Activated CD4-positive, alpha-beta memory T cell treated with anti-CD3 and anti-CD28 coated beads for 36 hours (primary cell): ENCODE data around the gene NPHP4. TPM values are rescaled to one million over a fixed set of nuclear protein-coding genes. Genes with fewer than 3 reads are reported as not detected.

Experiments
- CTCF ChIA-PET: fragments of 350-600 bp; sonication (Branson Sonifier 250); formaldehyde crosslinking; loops from one replicate; lab custom pipeline; 2021; ENCODE audit warnings: antibody characterized with exemption, inconsistent platforms; lab: Charles Lee
- POLR2A ChIA-PET: fragments of 350-600 bp; sonication (Branson Sonifier 250); formaldehyde crosslinking; loops from one replicate; lab custom pipeline; 2021; ENCODE audit warnings: antibody characterized with exemption; lab: Charles Lee
- DNase-seq: peaks from one replicate; pipeline ENCODE4 v3.0.0-alpha.2; 2020
- H3K27ac Mint-ChIP-seq: one replicate; pipeline ENCODE4 v1.8.0; 2021; ENCODE audit warnings: mixed read lengths
- H3K27me3 Mint-ChIP-seq: one replicate; pipeline ENCODE4 v1.8.0; 2021; ENCODE audit warnings: mixed read lengths
- H3K36me3 Mint-ChIP-seq: one replicate; pipeline ENCODE4 v1.8.0; 2021; ENCODE audit warnings: mixed read lengths
- H3K4me1 Mint-ChIP-seq: one replicate; pipeline ENCODE4 v1.8.0; 2021; ENCODE audit warnings: low read depth, mixed read lengths
- H3K4me3 Mint-ChIP-seq: one replicate; pipeline ENCODE4 v1.8.0; 2021; ENCODE audit warnings: mild to moderate bottlenecking, mixed read lengths
- H3K9me3 Mint-ChIP-seq: one replicate; pipeline ENCODE4 v1.8.0; 2021; ENCODE audit warnings: mixed read lengths
- intact Hi-C: fragments of 100-400 bp; cut with micrococcal nuclease; formaldehyde crosslinking; loops from one replicate; pipeline ENCODE4 v1.15.1; 2023
- total RNA-seq, 2 experiments: library from RNA; stranded (reverse); gene quantifications; one replicate each; pipeline ENCODE4 v1.2.3, GENCODE V29; 2021

Gene NPHP4
- total RNA-seq, 2 experiments from 2014 or later: 14.0 to 14.6 TPM

DNA sequence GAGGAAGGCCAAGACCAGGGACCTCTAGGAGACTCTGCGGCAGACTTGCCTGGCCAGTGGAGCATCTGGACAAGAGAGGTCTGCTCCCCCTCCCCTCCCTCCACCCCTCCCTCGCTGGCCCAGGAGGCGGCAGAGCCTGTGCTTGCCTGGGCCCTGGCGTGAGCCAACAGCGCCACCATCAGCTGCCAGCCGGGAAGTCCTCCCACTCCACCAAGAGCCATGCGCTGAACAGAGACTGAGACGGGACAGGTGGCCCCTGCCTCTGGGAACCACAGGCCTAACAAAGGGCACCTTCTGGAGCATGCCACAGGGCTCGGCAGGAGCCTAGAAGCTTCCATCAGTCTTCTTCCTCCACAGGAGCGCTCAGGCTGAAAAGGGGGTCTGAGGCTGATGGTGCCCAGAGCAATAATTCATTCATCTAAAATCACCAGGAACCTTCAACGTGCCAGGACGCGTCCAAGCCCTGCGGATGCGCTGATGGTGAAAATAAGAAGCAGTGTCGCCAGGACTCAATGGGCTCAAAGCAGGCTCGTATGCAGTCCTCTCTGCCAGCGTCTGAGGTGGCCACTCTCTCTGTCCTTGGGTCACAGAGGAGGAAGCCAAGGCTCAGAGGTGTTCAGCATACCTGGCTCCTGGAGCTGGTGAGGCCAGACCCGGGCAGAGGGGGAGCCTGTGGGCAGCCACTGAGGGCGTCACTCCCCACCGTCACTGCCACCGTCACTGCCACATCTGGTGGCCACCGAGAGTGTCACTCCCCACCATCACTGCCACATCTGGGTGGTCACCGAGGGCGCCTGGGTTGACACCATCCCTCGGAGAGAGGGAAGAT is 161.2 kb downstream of the NPHP4 start:
- DNase-seq: no peak
- CTCF ChIA-PET: no interaction called here
- no peaks in the 10 kb centered on the region for H3K9me3 Mint-ChIP-seq
- peaks cover 3% of the 10 kb centered on the region for H3K27me3 Mint-ChIP-seq
- H3K4me3 Mint-ChIP-seq: no peak overlapping the region
- intact Hi-C loops: loop anchor here (5.0 kb wide), 1 partner anchor 319 kb away; no protein-coding TSS in a partner anchor
- POLR2A ChIA-PET: no interaction called here
- no peak overlapping the region for H3K27ac Mint-ChIP-seq
- H3K36me3 Mint-ChIP-seq: no peaks in the 10 kb centered on the region
- H3K4me1 Mint-ChIP-seq: no peaks in the 10 kb centered on the region

DNA sequence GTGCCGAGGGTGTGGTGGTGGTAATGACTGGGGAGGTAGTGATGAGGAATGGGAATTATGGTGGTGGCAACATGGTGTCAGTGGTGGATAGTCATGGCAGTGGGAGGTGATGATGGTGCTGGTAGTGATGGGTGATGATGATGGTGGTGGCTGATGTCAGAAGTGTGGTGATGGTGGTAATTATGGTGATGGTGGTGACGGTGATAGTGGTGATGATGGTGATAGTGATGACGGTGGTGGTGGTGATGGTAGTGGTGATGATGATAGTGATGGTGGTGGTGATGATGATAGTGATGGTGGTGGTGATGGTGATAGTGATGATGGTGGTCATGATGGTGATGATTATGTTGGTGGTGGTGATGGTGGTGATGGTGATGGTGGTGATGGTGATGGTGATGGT is 162.8 kb downstream of the NPHP4 start:
- H3K4me1 Mint-ChIP-seq: no peaks in the 10 kb centered on the region
- intact Hi-C loops: no loop called here
- no peak overlapping the region for H3K27ac Mint-ChIP-seq
- no peak for DNase-seq
- no peak overlapping the region for H3K4me3 Mint-ChIP-seq
- no peaks in the 10 kb centered on the region for H3K9me3 Mint-ChIP-seq
- ChIA-PET POLR2A (no interaction called here), CTCF (no interaction called here)
- H3K36me3 Mint-ChIP-seq: no peaks in the 10 kb centered on the region
- no peaks in the 10 kb centered on the region for H3K27me3 Mint-ChIP-seq

DNA sequence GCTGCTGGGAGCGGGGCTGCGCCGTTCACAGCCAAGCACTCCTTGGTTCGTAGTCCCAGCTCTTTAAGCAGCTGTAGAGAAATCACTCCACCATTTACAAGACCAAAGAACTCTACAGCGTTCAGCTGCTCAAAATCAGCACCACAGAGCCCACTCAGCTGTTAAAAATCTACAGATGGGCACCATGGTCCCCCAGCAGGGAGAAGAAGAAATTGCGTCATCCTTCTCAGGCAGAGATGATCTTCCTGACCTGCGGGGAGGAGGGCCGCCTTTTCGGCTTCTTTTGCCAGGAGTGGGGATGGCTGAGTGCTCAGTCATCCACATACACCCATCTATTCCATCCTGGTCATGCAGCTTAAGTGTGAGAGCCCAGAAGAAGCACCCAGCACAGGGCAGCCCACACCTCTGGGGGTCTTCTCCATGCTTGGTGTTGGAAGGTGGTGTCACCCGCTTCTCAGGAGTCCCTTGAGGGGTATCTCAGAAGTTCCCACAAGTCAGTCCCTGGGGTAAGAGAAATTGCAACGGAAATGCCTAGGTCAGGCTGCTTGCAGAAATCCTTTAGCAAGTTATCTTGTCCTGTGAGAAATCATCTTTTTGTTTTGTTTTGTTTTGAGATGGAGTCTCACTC is 163.8 kb downstream of the NPHP4 start:
- no peaks in the 10 kb centered on the region for H3K36me3 Mint-ChIP-seq
- no peaks in the 10 kb centered on the region for H3K9me3 Mint-ChIP-seq
- DNase-seq: no peak
- CTCF ChIA-PET: no interaction called here
- POLR2A ChIA-PET: no interaction called here
- H3K27ac Mint-ChIP-seq: no peak overlapping the region
- intact Hi-C loops: no loop called here
- H3K4me3 Mint-ChIP-seq: no peak overlapping the region
- H3K27me3 Mint-ChIP-seq: peaks cover 1% of the 10 kb centered on the region
- no peaks in the 10 kb centered on the region for H3K4me1 Mint-ChIP-seq

DNA sequence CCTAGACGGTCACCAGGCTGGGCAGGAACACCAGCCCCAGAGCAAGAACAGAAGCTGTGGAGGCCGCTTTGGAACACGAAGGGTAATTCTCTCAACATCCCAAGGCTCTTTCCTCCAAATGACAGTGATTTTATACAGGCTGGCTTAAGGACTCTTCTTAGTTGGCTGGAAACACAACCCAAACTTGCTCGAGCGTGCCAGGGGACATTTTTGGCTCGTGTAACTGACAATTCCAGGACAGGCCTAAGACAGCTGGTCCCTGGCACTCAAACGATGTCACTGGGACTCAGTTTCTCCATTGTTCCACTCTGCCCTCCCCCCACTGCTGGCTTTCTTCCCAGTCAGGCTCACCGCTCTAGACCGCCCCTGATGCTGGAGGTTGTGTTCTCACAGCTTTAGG is 164.7 kb downstream of the NPHP4 start:
- Mint-ChIP-seq H3K27me3 (peaks cover 5% of the 10 kb centered on the region), H3K9me3 (no peaks in the 10 kb centered on the region), H3K4me3 (no peak overlapping the region), H3K4me1 (no peaks in the 10 kb centered on the region), H3K27ac (no peak overlapping the region), H3K36me3 (no peaks in the 10 kb centered on the region)
- no peak for DNase-seq
- intact Hi-C loops: no loop called here
- POLR2A ChIA-PET: no interaction called here
- CTCF ChIA-PET: no interaction called here

DNA sequence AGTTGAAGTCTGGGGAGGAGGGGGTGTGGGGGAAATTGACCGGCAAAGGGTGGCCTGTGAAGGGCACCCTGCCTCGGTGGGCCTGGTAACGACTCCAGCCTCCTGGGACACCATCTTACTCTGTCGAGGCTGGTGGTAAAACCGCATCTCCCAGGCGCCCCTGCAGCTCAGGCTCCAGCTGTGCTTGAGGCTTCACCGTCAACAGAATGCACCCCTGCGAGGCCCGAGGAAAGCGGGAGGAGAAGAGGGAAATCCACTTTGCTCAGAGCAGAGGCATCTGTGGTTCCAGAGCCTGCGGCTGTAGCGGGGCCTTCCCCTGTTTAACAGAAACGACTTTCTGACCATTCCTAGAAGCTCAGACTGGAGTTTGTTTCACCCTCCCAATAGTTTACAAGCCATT is 165.6 kb downstream of the NPHP4 start:
- no peaks in the 10 kb centered on the region for H3K4me1 Mint-ChIP-seq
- CTCF ChIA-PET: no interaction called here
- H3K4me3 Mint-ChIP-seq: no peak overlapping the region
- peaks cover 5% of the 10 kb centered on the region for H3K27me3 Mint-ChIP-seq
- POLR2A ChIA-PET: no interaction called here
- H3K9me3 Mint-ChIP-seq: no peaks in the 10 kb centered on the region
- DNase-seq: no peak
- H3K27ac Mint-ChIP-seq: no peak overlapping the region
- intact Hi-C loops: no loop called here
- H3K36me3 Mint-ChIP-seq: no peaks in the 10 kb centered on the region

DNA sequence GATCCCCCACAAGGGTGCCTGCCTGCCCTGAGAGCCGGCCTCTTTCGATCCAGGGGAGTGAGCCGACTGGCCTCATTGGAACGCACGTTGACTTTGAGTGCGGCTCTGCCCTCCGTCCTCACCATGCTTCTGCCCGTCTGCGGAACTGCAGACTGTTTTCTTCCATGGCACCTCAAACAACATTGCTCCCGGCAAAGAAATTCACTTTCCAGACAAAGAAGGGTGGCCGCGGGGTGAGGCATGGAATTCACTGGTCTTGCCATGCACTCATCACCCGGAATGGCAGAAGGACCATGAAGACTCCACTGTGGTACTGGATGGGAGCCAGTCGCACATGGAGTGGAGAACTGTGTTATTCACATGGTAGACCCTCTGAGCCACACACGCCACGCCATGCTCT is 169.5 kb downstream of the NPHP4 start:
- DNase-seq: no peak
- POLR2A ChIA-PET: no interaction called here
- Mint-ChIP-seq H3K9me3 (no peaks in the 10 kb centered on the region), H3K36me3 (no peaks in the 10 kb centered on the region), H3K27ac (no peak overlapping the region), H3K27me3 (peaks cover 12% of the 10 kb centered on the region), H3K4me1 (no peaks in the 10 kb centered on the region), H3K4me3 (no peak overlapping the region)
- intact Hi-C loops: no loop called here
- CTCF ChIA-PET: no interaction called here

DNA sequence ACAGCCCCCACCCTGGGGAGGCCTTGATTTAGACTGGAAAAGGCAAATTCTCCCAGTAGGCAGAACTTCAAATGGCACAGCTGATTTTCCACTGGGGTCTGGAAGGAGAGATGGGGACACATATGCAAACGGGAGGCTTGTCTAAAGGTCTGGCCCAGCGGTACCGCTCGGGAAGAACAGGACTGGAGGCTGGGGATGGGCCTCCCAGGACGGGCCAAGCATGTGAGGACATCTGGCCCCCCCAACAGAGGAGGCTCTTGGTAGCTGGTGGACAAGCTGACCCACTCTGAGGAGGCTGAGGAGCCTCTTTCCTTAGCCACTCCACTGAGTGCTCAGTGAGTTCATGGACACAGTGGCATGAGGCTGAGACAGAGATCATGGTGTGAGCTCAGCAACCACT is 170.0 kb downstream of the NPHP4 start:
- peaks cover 12% of the 10 kb centered on the region for H3K27me3 Mint-ChIP-seq
- intact Hi-C loops: no loop called here
- H3K36me3 Mint-ChIP-seq: no peaks in the 10 kb centered on the region
- CTCF ChIA-PET: no interaction called here
- no peak overlapping the region for H3K4me3 Mint-ChIP-seq
- POLR2A ChIA-PET: no interaction called here
- no peak overlapping the region for H3K27ac Mint-ChIP-seq
- H3K4me1 Mint-ChIP-seq: no peaks in the 10 kb centered on the region
- DNase-seq: no peak
- H3K9me3 Mint-ChIP-seq: no peaks in the 10 kb centered on the region

DNA sequence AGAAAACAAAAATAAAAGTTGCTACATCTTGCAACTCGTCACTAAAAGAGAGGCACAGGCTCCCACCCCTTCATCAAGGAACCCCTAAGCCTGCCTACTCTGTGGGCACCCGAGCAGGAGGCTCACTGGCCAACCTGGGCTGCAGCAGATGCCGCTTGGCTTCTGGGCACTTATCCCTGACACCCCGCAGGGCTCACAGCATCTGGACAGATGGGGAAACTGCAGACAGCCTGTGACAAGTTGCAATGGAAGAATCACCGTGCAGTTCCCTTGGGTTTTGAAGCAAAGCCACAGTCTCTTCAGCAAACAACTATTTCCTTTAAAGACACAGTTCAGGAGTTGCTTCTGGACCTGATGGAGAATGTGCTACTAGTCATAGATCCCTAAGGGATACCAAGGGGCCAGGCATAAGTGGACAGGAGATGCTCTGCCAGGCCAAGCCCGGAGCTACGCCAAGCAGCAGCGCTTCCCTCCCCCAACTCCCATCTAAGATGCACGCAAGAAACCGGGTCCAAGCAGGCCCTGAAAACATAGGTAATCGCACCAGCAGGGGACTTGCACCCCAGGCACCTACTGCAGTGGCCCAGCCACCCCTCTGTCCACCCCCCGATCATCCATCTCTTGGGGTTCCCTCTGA is 170.6 kb downstream of the NPHP4 start:
- Mint-ChIP-seq H3K9me3 (no peaks in the 10 kb centered on the region), H3K4me1 (no peaks in the 10 kb centered on the region), H3K27ac (no peak overlapping the region), H3K36me3 (no peaks in the 10 kb centered on the region), H3K4me3 (no peak overlapping the region), H3K27me3 (peaks cover 12% of the 10 kb centered on the region)
- CTCF ChIA-PET: no interaction called here
- DNase-seq: no peak
- POLR2A ChIA-PET: no interaction called here
- intact Hi-C loops: no loop called here

DNA sequence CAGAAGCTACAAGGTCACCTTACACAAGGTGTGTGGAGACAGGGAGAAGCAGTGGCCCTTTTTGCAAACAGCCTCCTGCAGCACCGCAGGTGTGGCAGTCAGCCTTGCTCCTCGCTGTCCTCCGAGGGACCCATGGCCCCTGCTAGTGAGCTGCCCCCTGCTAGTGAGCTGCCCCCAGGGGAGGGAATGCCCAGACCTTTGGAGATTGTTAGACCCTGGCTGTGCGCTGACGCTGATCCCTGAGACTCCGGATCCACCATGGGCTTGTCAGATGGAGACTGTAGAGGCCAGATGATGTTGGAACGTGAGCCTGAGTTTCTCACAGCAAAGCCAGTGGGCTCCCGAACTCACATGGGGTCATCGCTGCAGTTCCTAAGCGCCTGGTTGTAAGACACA is 172.2 kb downstream of the NPHP4 start:
- ChIA-PET POLR2A (no interaction called here), CTCF (no interaction called here)
- Mint-ChIP-seq H3K4me3 (no peak overlapping the region), H3K9me3 (no peaks in the 10 kb centered on the region), H3K27ac (no peak overlapping the region), H3K4me1 (no peaks in the 10 kb centered on the region), H3K36me3 (no peaks in the 10 kb centered on the region), H3K27me3 (peaks cover 17% of the 10 kb centered on the region)
- intact Hi-C loops: no loop called here
- no peak for DNase-seq

DNA sequence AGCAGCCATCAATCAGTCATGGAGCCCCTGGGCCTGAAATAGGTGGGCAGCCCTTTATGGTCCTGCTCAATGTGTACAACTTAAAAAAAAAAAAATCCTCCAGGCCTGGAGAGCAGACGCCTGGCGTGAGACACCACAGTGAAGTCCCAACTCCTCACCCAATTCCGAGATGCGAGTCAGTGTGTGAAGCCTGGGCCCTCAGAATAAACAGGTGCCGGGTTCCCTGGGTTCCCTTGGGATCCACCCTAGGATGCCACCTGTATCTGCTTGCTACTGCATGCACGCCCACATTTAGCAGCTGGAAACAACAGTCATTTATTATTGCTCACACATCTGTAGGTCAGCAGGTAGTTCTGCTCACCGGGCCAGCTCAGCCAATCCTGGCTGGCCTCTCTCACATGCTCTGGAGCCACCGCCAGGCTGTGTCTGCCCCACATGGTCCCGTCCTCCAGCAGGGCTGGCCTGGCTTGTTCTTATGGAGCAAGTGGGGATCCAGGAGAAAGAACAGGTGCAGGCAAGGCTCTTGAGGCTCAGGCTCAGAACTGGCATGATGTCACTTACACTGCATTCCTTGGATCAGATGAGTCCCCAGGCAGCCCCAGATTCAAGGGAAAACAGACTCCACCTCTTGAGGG is 172.7 kb downstream of the NPHP4 start:
- intact Hi-C loops: no loop called here
- CTCF ChIA-PET: no interaction called here
- no peaks in the 10 kb centered on the region for H3K9me3 Mint-ChIP-seq
- POLR2A ChIA-PET: no interaction called here
- DNase-seq: no peak
- peaks cover 17% of the 10 kb centered on the region for H3K27me3 Mint-ChIP-seq
- H3K4me1 Mint-ChIP-seq: no peaks in the 10 kb centered on the region
- no peak overlapping the region for H3K27ac Mint-ChIP-seq
- no peak overlapping the region for H3K4me3 Mint-ChIP-seq
- H3K36me3 Mint-ChIP-seq: no peaks in the 10 kb centered on the region

DNA sequence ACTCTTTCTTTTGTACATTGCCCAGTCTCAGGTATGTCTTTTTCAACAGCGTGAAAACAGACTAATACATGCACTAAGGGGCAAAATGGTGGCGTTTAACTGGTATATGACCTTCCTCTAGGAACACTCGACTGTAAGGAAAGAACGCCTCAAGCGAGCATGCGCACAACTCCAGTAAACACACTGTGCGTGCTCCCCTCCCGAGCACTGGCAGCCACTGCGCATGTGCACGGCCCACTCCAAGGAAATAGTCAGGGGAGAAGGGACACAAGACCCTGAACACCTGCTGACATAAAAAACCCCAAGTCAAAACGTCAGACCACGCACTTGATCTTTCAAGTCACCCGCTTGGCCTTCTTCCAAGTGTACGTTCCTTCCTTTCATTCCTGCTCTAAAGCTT is 173.5 kb downstream of the NPHP4 start:
- no peaks in the 10 kb centered on the region for H3K4me1 Mint-ChIP-seq
- no peak overlapping the region for H3K4me3 Mint-ChIP-seq
- intact Hi-C loops: no loop called here
- H3K9me3 Mint-ChIP-seq: no peaks in the 10 kb centered on the region
- CTCF ChIA-PET: no interaction called here
- H3K27me3 Mint-ChIP-seq: peaks cover 16% of the 10 kb centered on the region
- DNase-seq: no peak
- POLR2A ChIA-PET: no interaction called here
- no peaks in the 10 kb centered on the region for H3K36me3 Mint-ChIP-seq
- no peak overlapping the region for H3K27ac Mint-ChIP-seq

DNA sequence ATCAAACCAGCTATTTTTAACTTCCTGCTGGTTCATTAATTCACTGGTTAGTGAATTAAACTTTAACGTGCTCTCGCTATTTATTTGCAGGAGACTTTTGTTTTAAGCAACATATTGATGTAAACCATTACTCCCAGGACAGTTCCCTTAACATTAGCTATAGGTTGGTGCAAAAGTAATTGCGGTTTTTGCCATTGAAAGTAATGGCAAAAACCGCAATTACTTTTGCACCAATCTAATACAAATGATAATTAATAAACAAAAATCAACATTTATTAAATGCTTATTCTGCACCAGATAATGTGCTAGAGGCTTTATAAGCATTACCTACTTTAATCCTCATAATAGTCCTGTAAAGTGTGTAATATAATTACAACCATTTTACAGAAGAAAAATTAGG is 176.5 kb downstream of the NPHP4 start:
- intact Hi-C loops: no loop called here
- POLR2A ChIA-PET: no interaction called here
- H3K4me1 Mint-ChIP-seq: no peaks in the 10 kb centered on the region

More for the DNA sequence above, 176.5 kb downstream of the NPHP4 start:
- CTCF ChIA-PET: no interaction called here
- H3K36me3 Mint-ChIP-seq: no peaks in the 10 kb centered on the region
- peaks cover 16% of the 10 kb centered on the region for H3K27me3 Mint-ChIP-seq
- no peak overlapping the region for H3K27ac Mint-ChIP-seq
- H3K9me3 Mint-ChIP-seq: no peaks in the 10 kb centered on the region
- no peak for DNase-seq
- no peak overlapping the region for H3K4me3 Mint-ChIP-seq
